GM19452 (cell line): ENCODE results near the gene PCDHGA10.
"Not testable (repeated sequence)": the region's sequence is repeated elsewhere in the genome, so short reads cannot be mapped to it uniquely, and the experiment has no call there.

ENCODE experiments used
- ATAC-seq: cut with Tn5 transposase; IDR thresholded peaks from one replicate; pipeline ENCODE4 v1.9.1; 2021; ENCODE audit not compliant: unreplicated experiment

PCDHGA10 gene

DNA sequence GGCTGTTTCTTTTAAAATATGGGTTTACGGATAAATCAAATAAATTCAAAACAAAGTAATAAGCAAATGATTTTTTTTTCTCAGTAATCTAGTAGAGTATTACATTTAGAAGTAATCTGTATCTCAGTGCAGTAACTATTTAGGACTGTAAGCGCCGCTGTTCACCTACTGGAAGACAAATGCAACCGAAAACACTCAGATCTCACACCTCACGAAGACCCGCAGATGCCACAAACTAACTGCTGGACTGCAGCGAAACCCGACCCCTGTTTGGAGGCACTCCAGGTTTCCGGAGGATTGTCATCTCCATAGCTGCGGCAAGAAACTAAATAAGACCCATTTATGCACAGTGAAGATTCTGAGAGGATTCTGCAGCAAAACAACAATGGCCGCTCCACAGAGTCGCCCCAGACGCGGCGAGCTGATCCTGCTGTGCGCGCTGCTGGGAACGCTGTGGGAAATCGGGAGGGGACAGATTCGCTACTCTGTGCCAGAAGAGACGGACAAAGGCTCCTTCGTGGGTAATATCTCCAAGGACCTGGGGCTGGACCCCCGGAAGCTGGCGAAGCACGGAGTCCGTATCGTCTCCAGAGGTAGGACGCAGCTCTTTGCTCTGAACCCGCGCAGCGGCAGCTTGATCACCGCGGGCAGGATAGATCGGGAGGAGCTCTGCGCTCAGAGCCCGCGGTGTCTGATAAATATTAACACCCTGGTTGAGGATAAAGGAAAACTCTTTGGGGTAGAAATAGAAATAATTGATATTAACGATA lies 20.2 kb upstream of the PCDHGA10 start, which contains the start of gene PCDHGA8:
Gene PCDHGA8 (plus strand): TSS at position 205 of the 770 bp plus-strand sequence. CDS start 181 bp downstream, at position 386.
- ATAC-seq = no peak

GRCh38 chr5:141393267-141393666 lies 19.5 kb upstream of the PCDHGA10 start:
- ATAC-seq = no peak

DNA sequence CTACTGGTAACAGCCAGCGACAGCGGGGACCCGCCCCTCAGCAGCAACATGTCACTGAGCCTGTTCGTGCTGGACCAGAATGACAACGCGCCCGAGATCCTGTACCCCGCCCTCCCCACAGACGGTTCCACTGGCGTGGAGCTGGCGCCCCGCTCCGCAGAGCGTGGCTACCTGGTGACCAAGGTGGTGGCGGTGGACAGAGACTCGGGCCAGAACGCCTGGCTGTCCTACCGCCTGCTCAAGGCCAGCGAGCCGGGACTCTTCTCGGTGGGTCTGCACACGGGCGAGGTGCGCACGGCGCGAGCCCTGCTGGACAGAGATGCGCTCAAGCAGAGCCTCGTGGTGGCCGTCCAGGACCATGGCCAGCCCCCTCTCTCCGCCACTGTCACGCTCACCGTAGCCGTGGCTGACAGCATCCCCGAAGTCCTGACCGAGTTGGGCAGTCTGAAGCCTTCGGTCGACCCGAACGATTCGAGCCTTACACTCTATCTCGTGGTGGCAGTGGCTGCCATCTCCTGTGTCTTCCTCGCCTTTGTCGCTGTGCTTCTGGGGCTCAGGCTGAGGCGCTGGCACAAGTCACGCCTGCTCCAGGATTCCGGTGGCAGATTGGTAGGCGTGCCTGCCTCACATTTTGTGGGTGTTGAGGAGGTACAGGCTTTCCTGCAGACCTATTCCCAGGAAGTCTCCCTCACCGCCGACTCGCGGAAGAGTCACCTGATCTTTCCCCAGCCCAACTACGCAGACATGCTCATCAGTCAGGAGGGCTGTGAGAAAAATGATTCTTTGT lies 18.2 kb upstream of the PCDHGA10 start:
- ATAC-seq = not testable (repeated sequence)

GRCh38 chr5:141397756-141398551 lies 14.8 kb upstream of the PCDHGA10 start, which contains the start of gene PCDHGB5:
Gene PCDHGB5, plus strand, starts transcription at chr5:141397947. Its CDS starts 181 bp downstream, at chr5:141398128.
- ATAC-seq = peak; percentile 83

GRCh38 chr5:141398608-141399007 lies 14.2 kb upstream of the PCDHGA10 start:
- ATAC-seq = no peak

GRCh38 chr5:141399555-141400258 lies 13.1 kb upstream of the PCDHGA10 start:
- ATAC-seq = no peak

DNA sequence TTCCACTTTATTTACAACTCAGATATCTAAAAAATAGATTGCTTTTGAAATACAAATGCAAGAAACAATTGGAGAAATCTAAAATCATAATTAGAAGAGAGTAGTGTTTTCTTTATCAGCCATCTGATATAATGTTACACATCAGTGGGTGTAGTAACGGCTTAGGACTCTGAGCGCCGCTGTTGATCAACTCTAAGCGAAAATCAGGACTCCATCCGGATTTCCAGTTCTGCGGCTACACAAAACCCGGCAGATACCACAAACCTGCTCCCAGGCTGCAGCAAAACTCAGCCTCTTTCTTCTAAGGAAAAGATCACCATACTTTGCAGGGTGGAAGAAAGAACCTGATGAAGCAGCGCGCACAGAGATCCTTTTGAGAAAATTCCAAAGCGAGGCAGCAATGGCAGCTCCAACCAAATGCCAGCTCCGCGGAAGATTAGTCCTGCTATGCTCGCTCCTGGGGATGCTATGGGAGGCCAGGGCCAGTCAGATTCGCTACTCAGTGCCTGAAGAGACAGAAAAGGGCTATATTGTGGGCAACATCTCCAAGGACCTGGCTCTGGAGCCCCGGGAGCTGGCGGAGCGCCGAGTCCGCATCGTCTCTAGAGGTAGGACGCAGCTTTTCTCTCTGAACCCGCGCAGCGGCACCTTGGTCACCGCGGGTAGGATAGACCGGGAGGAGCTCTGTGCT lies 10.1 kb upstream of the PCDHGA10 start, which contains the start of gene PCDHGA9:
Gene PCDHGA9 (plus strand): TSS at position 226 of the 691 bp plus-strand sequence. CDS start 175 bp downstream, at position 401.
- ATAC-seq = no peak

DNA sequence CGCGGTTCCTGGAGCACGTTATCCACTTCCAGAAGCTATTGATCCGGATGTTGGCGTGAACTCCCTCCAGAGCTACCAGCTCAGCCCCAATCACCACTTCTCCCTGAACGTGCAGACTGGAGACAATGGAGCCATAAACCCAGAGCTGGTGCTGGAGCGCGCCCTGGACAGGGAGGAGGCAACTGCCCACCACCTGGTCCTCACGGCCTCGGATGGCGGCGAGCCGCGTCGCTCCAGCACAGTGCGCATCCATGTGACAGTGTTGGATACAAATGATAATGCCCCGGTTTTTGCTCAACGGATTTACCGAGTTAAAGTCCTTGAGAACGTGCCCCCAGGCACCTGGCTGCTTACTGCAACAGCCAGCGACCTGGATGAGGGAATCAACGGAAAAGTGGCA lies 9.4 kb upstream of the PCDHGA10 start:
- no peak for ATAC-seq

DNA sequence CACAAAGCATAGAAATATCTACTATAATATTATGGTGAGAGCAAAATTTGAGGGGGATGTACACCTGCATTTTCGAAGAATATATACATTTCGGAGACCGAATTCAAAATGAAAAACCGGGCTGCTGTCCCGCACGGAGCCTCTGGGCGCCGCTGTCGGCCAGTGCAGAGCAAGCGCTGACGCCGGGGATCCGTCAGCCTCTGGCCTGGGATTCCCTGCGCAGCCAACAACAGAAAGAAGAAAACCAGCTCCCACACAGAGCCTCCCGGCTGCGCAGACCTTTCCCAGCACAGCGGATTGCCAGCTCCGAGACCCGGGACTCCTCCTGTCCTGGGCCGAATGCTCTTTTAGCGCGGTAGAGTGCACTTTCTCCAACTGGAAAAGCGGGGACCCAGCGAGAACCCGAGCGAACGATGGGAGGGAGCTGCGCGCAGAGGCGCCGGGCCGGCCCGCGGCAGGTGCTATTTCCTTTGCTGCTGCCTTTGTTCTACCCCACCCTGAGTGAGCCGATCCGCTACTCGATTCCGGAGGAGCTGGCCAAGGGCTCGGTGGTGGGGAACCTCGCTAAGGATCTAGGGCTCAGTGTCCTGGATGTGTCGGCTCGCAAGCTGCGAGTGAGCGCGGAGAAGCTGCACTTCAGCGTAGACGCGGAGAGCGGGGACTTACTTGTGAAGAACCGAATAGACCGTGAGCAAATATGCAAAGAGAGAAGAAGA lies 4.8 kb upstream of the PCDHGA10 start, which contains the start of gene PCDHGB6:
Gene PCDHGB6 (plus strand): TSS at position 232 of the 716 bp plus-strand sequence. CDS start 182 bp downstream, at position 414.
- peak; percentile 86 for ATAC-seq

- no peak for ATAC-seq
Measured at GRCh38 chr5:141409598-141410306, 3.0 kb upstream of the PCDHGA10 start.

GRCh38 chr5:141411575-141411974 lies 1.2 kb upstream of the PCDHGA10 start:
- no peak for ATAC-seq

DNA sequence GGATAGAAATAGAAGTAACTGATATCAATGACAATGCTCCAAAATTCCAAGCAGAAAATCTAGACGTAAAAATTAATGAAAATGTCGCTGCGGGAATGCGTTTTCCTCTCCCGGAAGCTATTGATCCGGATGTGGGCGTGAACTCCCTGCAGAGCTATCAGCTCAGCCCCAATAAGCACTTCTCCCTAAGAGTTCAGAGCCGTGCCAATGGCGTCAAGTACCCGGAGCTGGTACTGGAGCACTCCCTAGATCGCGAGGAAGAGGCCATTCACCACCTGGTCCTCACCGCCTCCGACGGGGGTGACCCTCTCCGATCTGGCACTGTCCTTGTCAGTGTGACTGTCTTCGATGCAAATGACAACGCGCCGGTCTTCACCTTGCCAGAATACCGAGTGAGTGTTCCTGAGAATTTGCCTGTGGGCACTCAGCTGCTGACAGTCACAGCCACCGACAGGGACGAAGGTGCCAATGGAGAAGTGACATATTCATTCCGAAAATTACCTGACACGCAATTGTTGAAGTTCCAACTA lies 818 bp downstream of the PCDHGA10 start:
- ATAC-seq = no peak

GRCh38 chr5:141414548-141415274 lies 1.9 kb downstream of the PCDHGA10 start:
- not testable (repeated sequence) for ATAC-seq

- not testable (repeated sequence) for ATAC-seq
Measured at GRCh38 chr5:141415275-141415618, 2.5 kb downstream of the PCDHGA10 start.

- peak; percentile 82 for ATAC-seq
Measured at GRCh38 chr5:141417494-141418172, 4.8 kb downstream of the PCDHGA10 start, which contains the start of gene PCDHGB7. Gene PCDHGB7, plus strand, starts transcription at chr5:141417677. Its CDS starts 183 bp downstream, at chr5:141417860.

- ATAC-seq = no peak
Measured at GRCh38 chr5:141419074-141419880, 6.5 kb downstream of the PCDHGA10 start.
